Esophagus muscularis mucosa (tissue), 4 donors: ENCODE results near the gene VAMP5. TPM values are rescaled to one million over a fixed set of nuclear protein-coding genes. Genes with fewer than 3 reads are reported as not detected.

Source experiments
- DNase-seq: peaks from one replicate; pipeline ENCODE4 v3.0.0-alpha.2; 2017; ENCODE audit errors: extremely low spot score
- H3K27ac ChIP-seq, 4 donors: fragments of 200-600 bp; sonication (generic); replicated peaks in 1 of 4; 1 replicate in 3 of 4; 2 replicates in 1 of 4; pipeline ENCODE4 v1.5.1; 2016 to 2019; ENCODE audit warnings: mild to moderate bottlenecking in 1 of 4
- H3K27me3 ChIP-seq, 4 donors: fragments of 200-600 bp; sonication (generic); one replicate each; pipeline versions ENCODE4 v1.5.1 to v1.6.0; 2016 to 2019
- H3K36me3 ChIP-seq, 4 donors: fragments of 200-600 bp; sonication (generic); one replicate each; pipeline ENCODE4 v1.5.1; 2016 to 2019
- H3K4me1 ChIP-seq, 4 donors: fragments of 200-600 bp; sonication (generic); one replicate each; pipeline ENCODE4 v1.5.1; 2016 to 2019
- H3K4me3 ChIP-seq, 4 donors: fragments of 200-600 bp; sonication (generic); 1 replicate in 2 of 4; 2 replicates in 2 of 4; pipeline ENCODE4 v1.5.1; 2016 to 2019; ENCODE audit warnings: mild to moderate bottlenecking in 4 of 4, moderate library complexity in 1 of 4
- H3K9me3 ChIP-seq, 4 donors: fragments of 200-600 bp; sonication (generic); 1 replicate in 3 of 4; 2 replicates in 1 of 4; pipeline ENCODE4 v1.5.1; 2016 to 2019
- EP300 ChIP-seq: sonication (generic); formaldehyde crosslinking; IDR thresholded peaks from one replicate; pipeline ENCODE4 v1.6.1; 2017; ENCODE audit warnings: antibody characterized with exemption
- POLR2A ChIP-seq: fragments of 450-650 bp; IDR thresholded peaks from one replicate; pipeline ENCODE4 v1.6.1; 2017; ENCODE audit warnings: antibody characterized with exemption, moderate library complexity, mild to moderate bottlenecking, low read depth
- POLR2AphosphoS5 ChIP-seq, 2 donors: sonication (generic); formaldehyde crosslinking; IDR thresholded peaks; one replicate each; pipeline ENCODE4 v1.6.1; 2017; ENCODE audit warnings: antibody characterized with exemption in 2 of 2
- WGBS: methylation state at CpG from one replicate; pipeline ENCODE4 v1.1.5; 2018; 5-methylcytosine and 5-hydroxymethylcytosine counted together
- intact Hi-C: fragments of 100-400 bp; cut with DNase I; formaldehyde crosslinking; loops from one replicate; pipeline ENCODE4 v1.15.1; 2023
- total RNA-seq, 4 donors: library from RNA; depleted of rRNA; stranded (reverse); fragments of >200 nt; gene quantifications; one replicate each; pipeline versions ENCODE4 v1.1.0 to v1.2.1, GENCODE V29; 2016
- TF ChIP-seq, protein P1 (sequence below), 3 experiments: fragments of 200-600 bp in 2 of 3; fragments of 450-650 bp in 1 of 3; sonication (generic) in 2 of 3; IDR thresholded peaks; one replicate each; pipeline ENCODE4 v1.5.1; 2017 to 2019; ENCODE audit warnings: antibody characterized with exemption in 3 of 3, mild to moderate bottlenecking in 2 of 3, moderate library complexity in 1 of 3

Gene VAMP5
- total RNA-seq, 4 donors from 2014 or later = 35.6 to 50.7 (median 42.0) TPM

DNA sequence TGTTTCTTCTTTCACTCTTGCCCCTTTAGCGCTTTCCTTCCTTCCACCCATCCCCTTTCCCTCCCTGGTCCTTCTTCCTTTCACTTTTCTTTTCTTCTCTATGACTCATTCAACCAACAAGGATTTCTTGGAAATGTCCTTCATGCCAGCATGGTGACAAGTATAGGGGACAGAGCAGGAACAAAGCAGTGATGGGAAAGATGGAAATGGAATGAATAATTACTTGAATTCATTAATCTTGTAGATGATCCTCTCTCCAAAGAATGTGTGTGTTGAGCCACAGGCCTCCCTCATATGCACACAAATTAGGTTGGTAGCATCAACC lies 1.5 kb downstream of the VAMP5 start:
- DNase-seq = no peak
- intact Hi-C loops = no loop called here
- no peaks in the 10 kb centered on the region for H3K36me3 ChIP-seq
- H3K27ac ChIP-seq = peak overlapping the region; percentile 82 to 91 (median 86)
- H3K4me3 ChIP-seq = peak overlapping the region; percentile 60 to 76 (median 72)
- H3K27me3 ChIP-seq = no peaks in the 10 kb centered on the region
- H3K9me3 ChIP-seq = no peaks in the 10 kb centered on the region
- TF ChIP-seq POLR2A (no peak), POLR2AphosphoS5 (IDR thresholded peaks at IDR 0.05) (peak in 1 of 2 donors; percentile 38), EP300 (peak; percentile 10)
- TF ChIP-seq, protein P1, sequence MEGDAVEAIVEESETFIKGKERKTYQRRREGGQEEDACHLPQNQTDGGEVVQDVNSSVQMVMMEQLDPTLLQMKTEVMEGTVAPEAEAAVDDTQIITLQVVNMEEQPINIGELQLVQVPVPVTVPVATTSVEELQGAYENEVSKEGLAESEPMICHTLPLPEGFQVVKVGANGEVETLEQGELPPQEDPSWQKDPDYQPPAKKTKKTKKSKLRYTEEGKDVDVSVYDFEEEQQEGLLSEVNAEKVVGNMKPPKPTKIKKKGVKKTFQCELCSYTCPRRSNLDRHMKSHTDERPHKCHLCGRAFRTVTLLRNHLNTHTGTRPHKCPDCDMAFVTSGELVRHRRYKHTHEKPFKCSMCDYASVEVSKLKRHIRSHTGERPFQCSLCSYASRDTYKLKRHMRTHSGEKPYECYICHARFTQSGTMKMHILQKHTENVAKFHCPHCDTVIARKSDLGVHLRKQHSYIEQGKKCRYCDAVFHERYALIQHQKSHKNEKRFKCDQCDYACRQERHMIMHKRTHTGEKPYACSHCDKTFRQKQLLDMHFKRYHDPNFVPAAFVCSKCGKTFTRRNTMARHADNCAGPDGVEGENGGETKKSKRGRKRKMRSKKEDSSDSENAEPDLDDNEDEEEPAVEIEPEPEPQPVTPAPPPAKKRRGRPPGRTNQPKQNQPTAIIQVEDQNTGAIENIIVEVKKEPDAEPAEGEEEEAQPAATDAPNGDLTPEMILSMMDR (IDR thresholded peaks at IDR 0.05) = no peak
- peaks cover 67 to 76% (median 75%) of the 10 kb centered on the region in 4 donors for H3K4me1 ChIP-seq
- WGBS = 53% methylated on average over 1 of the region's 1 CpG

DNA sequence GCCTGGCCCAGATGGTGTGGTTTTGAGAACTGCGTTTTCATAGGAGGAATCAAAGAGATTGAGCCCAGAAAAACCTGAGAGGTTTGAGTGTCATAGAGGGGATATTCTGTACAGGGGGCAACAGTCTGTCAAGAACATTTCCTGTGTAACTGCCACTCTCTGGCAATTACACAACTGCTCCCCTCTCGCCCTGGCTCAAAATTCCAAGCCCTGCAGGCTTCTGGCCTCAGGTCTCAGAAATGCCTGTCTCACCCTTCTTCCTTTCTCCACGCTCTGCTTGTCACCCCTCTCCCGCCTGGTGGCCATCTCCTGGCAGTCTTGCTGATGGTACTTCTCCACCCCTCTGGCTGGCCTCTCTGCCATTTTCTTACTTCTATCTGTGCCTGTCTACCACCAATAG lies 4.0 kb downstream of the VAMP5 start:
- peak overlapping the region; percentile 12 to 91 (median 64) for H3K27ac ChIP-seq
- DNase-seq = no peak
- H3K9me3 ChIP-seq = no peaks in the 10 kb centered on the region
- H3K27me3 ChIP-seq = no peaks in the 10 kb centered on the region
- intact Hi-C loops = no loop called here
- H3K36me3 ChIP-seq = peaks cover 0 to 5% (median 2%) of the 10 kb centered on the region in 4 donors
- H3K4me1 ChIP-seq = peaks cover 82 to 90% (median 88%) of the 10 kb centered on the region in 4 donors
- no peak overlapping the region for H3K4me3 ChIP-seq
- 87% methylated on average over 4 of the region's 4 CpGs for WGBS
- no peak for TF ChIP-seq EP300
- TF ChIP-seq POLR2A = no peak
- no peak for TF ChIP-seq POLR2AphosphoS5 (IDR thresholded peaks at IDR 0.05)
- TF ChIP-seq, protein P1 (IDR thresholded peaks at IDR 0.05) = no peak

DNA sequence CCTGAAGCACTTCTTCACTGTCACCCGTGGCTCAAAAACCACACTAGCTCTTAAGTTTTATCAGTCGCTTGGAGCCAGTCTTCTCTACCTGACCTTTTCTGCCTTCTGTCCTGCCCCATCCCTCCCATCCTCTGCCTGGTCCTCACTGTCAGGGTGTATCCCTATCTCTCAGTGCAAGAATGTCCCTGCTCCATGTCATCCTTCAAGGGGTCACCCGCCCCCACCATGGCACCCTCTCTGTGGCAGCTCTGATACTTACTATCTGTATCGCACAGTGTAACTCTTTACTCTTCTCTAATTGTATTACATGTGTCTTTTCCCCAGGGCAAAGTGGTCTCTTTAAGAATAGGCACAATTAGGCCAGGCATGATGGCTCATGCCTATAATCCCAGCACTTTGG lies 4.4 kb downstream of the VAMP5 start:
- intact Hi-C loops = no loop called here
- H3K27me3 ChIP-seq = no peaks in the 10 kb centered on the region
- no peaks in the 10 kb centered on the region for H3K9me3 ChIP-seq
- H3K4me1 ChIP-seq = peaks cover 80 to 86% (median 84%) of the 10 kb centered on the region in 4 donors
- peaks cover 0 to 7% (median 3%) of the 10 kb centered on the region in 4 donors for H3K36me3 ChIP-seq
- peak overlapping the region; percentile 12 to 91 (median 64) for H3K27ac ChIP-seq
- WGBS = 77% methylated on average over 4 of the region's 4 CpGs
- TF ChIP-seq EP300 = no peak
- no peak for TF ChIP-seq POLR2A
- no peak for TF ChIP-seq POLR2AphosphoS5 (IDR thresholded peaks at IDR 0.05)
- TF ChIP-seq, protein P1 (IDR thresholded peaks at IDR 0.05) = no peak
- DNase-seq = no peak
- no peak overlapping the region for H3K4me3 ChIP-seq

DNA sequence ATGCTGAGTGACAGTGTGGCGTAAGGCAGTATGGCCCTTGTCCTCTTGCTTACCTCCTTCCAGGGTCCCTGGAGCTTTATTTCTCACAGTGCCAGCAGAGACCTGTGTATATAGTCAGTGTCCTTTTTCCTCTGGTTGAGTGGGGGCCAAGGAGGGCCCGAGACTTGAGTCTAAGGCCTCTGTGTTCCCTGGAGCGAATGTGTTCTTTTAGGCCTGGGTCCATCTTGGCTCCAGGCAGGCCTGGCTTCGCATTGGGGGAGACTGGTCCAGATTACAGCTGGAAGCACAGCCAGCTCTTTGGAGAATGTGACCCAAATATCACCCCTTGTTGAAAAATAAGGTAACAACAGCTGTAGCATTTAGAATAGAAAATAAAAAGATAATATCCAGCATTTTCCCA lies 5.0 kb downstream of the VAMP5 start:
- no peak for DNase-seq

More for the DNA sequence above, 5.0 kb downstream of the VAMP5 start:
- intact Hi-C loops = no loop called here
- Histone ChIP-seq H3K27ac (peak overlapping the region; percentile 12 to 91 (median 70)), H3K36me3 (peaks cover 0 to 7% (median 3%) of the 10 kb centered on the region in 4 donors), H3K4me1 (peaks cover 78 to 85% (median 81%) of the 10 kb centered on the region in 4 donors), H3K4me3 (no peak overlapping the region), H3K9me3 (no peaks in the 10 kb centered on the region), H3K27me3 (no peaks in the 10 kb centered on the region)
- TF ChIP-seq POLR2A = no peak
- TF ChIP-seq, protein P1 (IDR thresholded peaks at IDR 0.05) = no peak
- 85% methylated on average over 4 of the region's 4 CpGs for WGBS
